Mesenteric fat pad (tissue), 1 donor: ENCODE measurements around the gene KCNB1. TPM values are rescaled to one million over a fixed set of nuclear protein-coding genes. Genes with fewer than 3 reads are reported as not detected.

Source experiments
- DNase-seq: peaks from one replicate; pipeline ENCODE4 v3.0.0-alpha.2; 2020; ENCODE audit warnings: low spot score
- total RNA-seq: library from RNA; stranded (reverse); fragmentation: NEBNext Ultra II Directional; extraction: Animal tissue kit (Norgen Biotek cat#: 25700); gene quantifications from one replicate; pipeline ENCODE4 v1.2.1, GENCODE V29; 2021
- donor health status: DM: yes; HTN: yes; CAD: no.

The KCNB1 gene
- total RNA-seq, 1 donor from 2014 or later: 43.0 TPM

- no peak for DNase-seq
Observed at GRCh38 chr20:49392745-49393144, 89.7 kb downstream of the KCNB1 start.

GRCh38 chr20:49391404-49392245 is 90.8 kb downstream of the KCNB1 start:
- no peak for DNase-seq

- no peak for DNase-seq
Observed at GRCh38 chr20:49389854-49390253, 92.6 kb downstream of the KCNB1 start.

GRCh38 chr20:49388744-49389143 is 93.7 kb downstream of the KCNB1 start:
- DNase-seq: no peak

GRCh38 chr20:49387581-49387939 is 94.9 kb downstream of the KCNB1 start:
- DNase-seq: no peak

DNA sequence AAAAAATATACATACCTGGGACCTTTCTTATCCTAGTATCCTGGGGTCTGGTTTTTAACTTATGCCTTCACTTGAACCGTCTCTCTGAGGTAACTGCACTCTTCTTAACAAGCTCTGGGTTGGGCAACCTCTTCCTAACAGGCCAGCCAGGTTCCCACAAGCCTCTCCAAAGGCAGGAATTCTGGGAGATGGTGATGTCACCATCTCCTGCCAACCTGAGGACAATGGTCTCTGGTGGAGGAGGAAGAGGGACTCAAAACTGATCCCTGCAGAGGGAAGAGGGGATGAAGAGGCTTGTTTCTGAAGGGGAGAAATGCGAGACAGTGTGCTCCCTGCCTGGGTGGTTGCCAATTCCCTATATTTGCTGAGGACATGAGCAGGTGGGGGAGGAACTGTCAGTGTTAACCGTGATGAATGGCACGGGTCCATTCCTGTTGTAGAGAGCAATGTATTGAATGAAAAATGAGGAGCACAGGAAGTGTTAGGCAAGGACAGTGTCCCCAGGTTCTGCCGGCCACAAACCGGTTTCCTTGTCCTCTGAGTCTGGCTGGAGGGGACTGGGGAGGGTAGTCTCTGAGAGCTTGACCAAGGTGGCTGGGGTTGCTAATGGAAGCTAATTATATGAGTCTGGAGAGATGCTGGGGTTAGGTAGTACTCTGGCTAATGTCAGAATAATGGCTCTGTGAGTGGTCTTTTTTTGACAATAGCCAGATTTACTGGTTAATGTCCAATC is 95.5 kb downstream of the KCNB1 start:
- no peak for DNase-seq

DNA sequence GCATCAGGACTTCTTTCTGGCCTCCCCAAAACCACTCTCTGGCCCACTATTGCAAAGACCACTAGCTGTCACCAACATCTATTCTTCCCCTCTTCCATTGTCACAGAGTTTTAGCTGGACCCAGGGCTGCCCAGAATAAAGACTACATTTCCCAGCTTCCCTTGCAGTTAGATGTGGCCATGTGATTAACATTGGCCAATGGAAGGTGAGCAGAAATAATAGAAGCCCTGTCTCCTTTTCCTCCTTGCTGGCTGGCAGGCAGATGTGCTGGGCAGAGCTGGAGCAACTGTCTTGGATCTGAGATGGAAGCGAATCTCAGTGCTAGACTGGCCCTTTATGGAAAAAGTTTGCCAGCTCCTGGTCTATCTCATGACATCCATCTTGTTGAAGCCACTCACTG is 97.0 kb downstream of the KCNB1 start:
- DNase-seq: no peak

DNA sequence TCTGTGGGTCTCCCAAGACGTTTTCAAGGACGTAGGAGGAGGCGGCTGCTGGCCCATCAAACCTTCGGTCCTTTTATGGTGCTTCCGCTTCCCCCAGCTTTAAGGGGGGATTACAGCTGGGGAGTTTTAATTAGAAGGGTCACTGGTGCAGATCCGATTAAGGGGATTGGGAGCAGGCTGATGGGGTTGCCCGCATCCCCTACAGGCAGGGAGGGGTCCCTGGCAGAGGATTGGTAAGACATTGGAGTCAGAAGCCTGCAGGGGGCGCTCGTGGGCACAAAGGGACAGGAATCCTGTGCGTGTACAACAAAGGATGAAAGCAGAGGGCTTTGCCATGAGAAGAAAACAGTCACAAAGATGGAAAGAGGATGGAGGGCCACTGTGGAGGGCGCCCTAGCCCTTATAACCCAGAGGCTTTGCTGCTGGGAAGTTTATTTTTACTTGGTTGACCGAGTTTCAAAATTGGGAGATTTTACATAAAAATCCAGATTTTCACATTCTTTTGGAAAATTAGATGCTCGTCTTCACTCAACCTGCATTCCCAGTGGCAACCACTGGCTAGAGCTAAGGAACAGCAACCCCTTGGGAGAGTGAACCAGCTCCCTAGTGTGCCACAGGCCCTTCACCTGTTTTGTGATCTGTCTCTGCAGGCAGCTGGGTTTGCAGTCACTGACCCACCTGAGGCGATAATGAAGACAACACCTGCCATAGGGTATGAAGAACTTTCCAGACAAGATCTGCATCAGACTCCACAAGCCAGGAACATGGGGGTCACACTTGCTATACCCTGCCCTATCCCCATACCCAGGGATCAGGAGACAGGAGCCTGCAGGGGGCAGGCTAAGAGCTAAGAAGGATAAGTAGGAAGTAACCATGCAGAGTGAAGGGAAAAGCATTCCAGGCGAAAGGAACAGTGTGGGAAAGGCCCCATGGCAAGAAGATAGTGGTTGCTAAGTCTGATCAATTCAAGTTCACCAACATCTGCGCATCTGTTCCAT is 97.7 kb downstream of the KCNB1 start:
- no peak for DNase-seq

DNA sequence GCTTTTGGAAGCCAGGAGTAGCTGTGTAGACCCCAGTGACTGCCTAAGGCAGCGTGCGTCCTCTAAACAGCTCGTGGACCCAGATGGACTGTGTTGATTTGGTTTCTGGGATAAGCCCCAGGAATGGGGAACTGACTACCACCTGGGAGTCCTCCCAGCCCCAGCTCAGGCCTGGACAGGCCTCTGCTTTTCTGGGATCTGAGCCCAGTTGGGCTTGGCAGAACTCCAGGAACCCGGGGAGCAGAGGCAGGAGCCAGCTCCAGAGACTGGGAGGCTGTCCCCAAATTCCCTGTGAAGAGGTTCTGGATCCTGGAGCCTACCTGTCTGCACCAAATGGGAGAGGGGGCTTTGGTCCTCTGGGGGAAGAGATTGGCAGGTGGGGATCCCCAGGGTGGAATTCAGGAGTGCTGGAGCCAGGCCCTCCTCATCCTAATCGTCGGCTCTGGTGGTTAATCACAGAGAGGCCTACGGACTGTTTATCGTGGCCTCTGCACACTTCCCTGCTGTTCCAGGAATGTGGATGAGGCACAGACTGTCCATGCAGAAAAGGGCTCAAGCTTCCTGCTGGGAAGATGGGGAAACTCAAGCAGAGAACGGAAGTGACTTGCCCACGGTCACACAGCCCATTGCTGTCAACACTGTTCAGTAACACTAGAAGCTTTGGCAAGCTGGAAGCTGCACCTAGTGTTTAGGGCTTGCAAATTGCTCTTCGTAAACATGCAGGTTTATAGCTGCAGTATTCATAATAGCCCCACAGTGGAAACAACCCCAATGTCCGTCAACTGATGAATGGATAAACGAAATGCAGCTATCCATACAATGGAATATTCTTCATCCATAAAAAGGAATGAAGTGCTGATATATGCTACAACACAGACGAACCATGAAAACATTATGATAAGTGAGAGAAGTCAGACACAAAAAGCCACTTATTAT is 100.6 kb downstream of the KCNB1 start:
- DNase-seq: no peak

DNA sequence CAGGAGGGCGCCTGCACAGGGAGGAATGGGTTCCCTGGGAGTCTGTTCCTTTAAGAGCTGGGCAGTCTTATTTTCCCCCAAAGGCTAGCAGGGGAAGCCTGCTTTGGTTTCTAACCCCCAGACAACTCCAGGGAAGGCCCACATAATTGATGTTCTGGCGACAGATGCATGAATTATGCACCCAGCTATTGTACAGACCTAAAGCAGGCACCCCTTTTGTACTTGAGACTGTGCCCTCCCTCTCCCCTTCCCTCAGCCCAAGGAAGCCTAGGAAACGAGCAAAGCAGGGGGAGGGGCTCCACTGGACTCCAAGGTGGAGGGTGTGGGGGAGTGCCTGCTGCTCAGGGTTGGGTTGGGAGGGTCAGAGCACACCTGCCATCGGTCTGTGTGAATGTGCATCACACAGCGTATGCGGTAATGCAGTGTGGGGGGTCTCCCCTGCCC is 102.1 kb downstream of the KCNB1 start:
- no peak for DNase-seq

DNA sequence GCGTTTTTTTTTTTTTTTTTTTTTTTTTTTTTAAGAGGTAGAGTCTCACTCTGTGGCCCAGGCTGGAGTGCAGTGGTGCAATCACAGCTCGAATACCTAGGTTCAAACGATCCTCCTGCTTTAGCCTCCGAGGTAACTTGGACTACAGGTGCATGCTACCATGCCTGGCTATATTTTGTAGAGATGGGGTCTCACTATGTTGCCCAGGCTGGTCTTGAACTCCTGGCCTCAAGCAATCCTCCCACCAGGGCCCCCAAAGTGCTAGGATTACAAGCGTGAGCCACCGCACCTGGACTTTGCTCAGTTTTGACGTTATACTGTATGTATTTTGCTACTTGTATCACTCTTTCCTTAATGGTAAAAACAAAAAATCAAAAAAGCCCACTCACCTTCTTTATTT is 103.1 kb downstream of the KCNB1 start:
- DNase-seq: no peak

DNA sequence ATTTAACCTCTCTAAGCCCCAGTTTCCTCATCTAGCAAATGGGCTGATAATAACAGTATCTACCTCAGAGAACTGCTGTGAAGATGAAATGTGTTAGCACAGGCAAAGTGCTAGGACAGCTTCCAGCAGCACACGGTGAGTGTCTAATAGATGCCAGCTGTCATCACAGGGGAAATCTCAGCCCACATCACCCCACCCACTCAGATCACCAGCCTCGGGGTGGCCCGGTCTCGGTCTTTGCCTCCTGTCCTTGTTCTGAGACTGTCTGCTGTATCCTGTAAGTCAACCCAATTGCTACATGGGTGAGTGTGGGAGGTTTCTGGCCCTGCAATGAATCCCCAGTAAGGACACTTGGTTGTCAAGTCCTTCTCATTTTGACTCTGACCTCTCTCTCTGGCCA is 105.1 kb downstream of the KCNB1 start:
- DNase-seq: no peak

DNA sequence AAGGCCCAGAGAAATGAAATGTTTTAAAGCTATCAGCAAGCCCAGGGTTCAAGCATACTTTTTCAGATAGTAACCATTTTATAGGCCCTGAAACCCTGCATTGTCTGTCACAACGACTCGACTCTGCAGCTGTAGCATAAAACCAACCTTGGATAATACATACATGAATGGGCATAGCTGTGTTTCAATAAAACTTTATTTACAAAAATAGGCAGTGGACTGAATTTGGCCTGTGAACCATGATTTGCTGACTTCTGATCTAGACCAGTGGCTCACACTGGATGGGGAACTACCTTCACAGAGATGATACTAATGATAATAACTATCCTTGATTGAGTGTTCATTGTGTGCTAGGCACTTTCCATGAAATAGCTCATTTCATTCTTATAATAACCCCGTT is 107.3 kb downstream of the KCNB1 start:
- no peak for DNase-seq

- no peak for DNase-seq
Observed at GRCh38 chr20:49372095-49372734, 110.3 kb downstream of the KCNB1 start.

DNA sequence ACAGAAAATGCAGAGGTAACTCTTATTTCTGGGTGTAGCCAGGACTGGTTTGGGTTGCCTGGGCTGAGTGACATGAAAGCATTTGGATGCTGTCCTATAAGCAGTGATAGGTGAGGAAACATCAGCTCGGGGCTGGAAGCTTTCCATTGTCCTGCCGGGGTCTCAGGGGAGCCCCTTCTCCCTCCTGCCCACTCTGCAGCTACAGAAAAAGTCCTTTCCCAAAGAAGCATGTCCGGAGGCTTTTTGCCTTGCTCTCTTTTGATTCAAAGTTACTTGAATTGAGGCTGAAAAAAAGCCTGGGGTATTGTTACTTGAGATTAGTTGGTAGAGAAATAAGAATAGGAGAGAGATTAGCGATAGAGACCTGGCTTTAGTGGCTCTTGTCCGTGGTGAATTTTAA is 113.9 kb downstream of the KCNB1 start:
- DNase-seq: no peak

GRCh38 chr20:49367113-49367512 is 115.4 kb downstream of the KCNB1 start:
- DNase-seq: no peak

GRCh38 chr20:49366687-49367086 is 115.8 kb downstream of the KCNB1 start:
- no peak for DNase-seq

DNA sequence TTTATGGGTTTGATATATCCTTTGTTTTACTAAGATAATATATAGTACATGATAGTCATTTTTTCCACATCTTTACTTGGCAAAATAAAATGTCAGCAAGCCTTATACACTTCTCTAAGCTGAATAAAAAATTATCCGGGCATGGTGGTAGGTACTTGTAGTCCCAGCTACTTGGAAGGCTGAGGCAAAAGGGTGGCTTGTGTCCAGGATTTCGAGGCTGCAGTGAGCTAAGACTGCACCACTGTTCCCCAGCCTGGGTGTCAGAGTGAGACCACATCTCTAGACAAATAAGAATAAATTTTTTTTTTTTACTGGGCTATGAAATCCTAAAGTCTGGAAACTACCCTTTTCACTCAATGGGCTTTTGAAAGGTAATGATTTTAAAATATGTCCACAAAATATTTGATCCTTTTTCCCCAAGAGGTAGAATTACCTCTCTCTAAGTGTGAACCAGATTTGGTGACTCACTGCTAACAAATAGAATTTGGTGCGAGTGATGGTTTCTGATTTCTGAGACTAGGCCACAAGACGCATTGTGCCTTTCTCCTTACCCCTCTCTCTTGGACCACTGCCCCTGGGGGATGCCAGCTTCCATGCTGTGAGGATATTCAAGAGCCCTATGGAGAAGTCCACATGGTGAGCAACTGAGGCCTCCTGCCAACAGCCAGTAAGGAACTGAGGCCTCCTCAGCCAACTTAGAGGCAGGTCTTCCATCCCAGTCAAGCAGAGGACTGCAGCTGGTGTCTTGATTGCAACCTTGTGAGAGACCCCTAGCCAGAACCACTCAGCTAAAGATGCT is 120.4 kb downstream of the KCNB1 start:
- DNase-seq: no peak
